GM12892 (cell line): Measurements from ENCODE around the gene SLFN12.

Experiments
- POLR2A ChIP-seq: IDR thresholded peaks from 2 replicates; pipeline ENCODE4 v1.6.1; 2011; ENCODE audit warnings: low read depth, low read length, control low read depth
- POLR2AphosphoS5 ChIP-seq: IDR thresholded peaks from 2 replicates; pipeline ENCODE4 v1.6.1; 2011; ENCODE audit warnings: low read depth, low read length, control low read depth
- TAF1 ChIP-seq: IDR thresholded peaks from 2 replicates; pipeline ENCODE4 v1.6.1; 2011; ENCODE audit warnings: low read depth, mild to moderate bottlenecking, control low read depth, low read length, borderline replicate concordance

DNA sequence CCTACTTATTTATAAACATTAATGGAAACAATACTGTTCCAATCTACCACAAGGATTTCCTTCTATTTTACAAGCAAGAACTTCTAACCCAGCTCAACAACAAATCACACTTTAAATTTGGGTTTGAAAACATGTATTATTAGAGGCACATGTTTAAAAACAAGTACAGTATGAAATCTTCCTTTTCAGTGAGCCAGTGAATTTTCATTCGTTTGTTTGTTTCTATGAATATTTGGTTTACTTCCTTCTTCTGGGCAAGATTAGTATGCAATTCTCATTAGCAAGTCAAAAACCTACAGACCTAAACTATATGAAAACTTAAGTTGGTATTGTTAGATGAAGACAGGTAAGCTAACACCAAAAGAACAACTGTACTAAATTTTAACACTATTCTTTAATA lies 25.7 kb downstream of the SLFN12 start:
- TF ChIP-seq POLR2A (no peak), POLR2AphosphoS5 (no peak), TAF1 (no peak)
